ENCODE measurements around the gene SH3RF2.
"Not testable (repeated sequence)": the region's sequence is repeated elsewhere in the genome, so short reads cannot be mapped to it uniquely, and the experiment has no call there.

The SH3RF2 gene

GRCh38 chr5:145936401-145937131, at the start of gene SH3RF2:
Gene SH3RF2 (plus strand): TSS chr5:145936578. CDS start chr5:145937929, 1,351 bp downstream.
- no peak for DNase-seq (ENCODE audit: low read depth)

GRCh38 chr5:145887217-145887616, 49.2 kb upstream of the SH3RF2 start:
- no peak for DNase-seq (ENCODE audit: low read depth)

GRCh38 chr5:145887976-145888574, 48.3 kb upstream of the SH3RF2 start:
- no peak for DNase-seq (ENCODE audit: low read depth)

- DNase-seq (ENCODE audit: low read depth) = no peak
Measured at GRCh38 chr5:145889611-145890010, 46.8 kb upstream of the SH3RF2 start.

GRCh38 chr5:145891378-145891777, 45.0 kb upstream of the SH3RF2 start:
- DNase-seq (ENCODE audit: low read depth) = not testable (repeated sequence)

- DNase-seq (ENCODE audit: low read depth) = no peak
Measured at GRCh38 chr5:145898171-145898570, 38.2 kb upstream of the SH3RF2 start.

- DNase-seq (ENCODE audit: low read depth) = no peak
Measured at GRCh38 chr5:145902421-145902820, 34.0 kb upstream of the SH3RF2 start.

- no peak for DNase-seq (ENCODE audit: low read depth)
Measured at GRCh38 chr5:145903113-145903512, 33.3 kb upstream of the SH3RF2 start.

GRCh38 chr5:145903867-145904266, 32.5 kb upstream of the SH3RF2 start:
- DNase-seq (ENCODE audit: low read depth) = no peak

GRCh38 chr5:145904743-145905142, 31.6 kb upstream of the SH3RF2 start:
- DNase-seq (ENCODE audit: low read depth) = no peak

- DNase-seq (ENCODE audit: low read depth) = no peak
Measured at GRCh38 chr5:145906401-145906800, 30.0 kb upstream of the SH3RF2 start.

- no peak for DNase-seq (ENCODE audit: low read depth)
Measured at GRCh38 chr5:145908206-145908960, 28.0 kb upstream of the SH3RF2 start.

- no peak for DNase-seq (ENCODE audit: low read depth)
Measured at GRCh38 chr5:145911164-145911563, 25.2 kb upstream of the SH3RF2 start.

- no peak for DNase-seq (ENCODE audit: low read depth)
Measured at GRCh38 chr5:145912019-145912418, 24.4 kb upstream of the SH3RF2 start.

- no peak for DNase-seq (ENCODE audit: low read depth)
Measured at GRCh38 chr5:145912594-145912993, 23.8 kb upstream of the SH3RF2 start.

- no peak for DNase-seq (ENCODE audit: low read depth)
Measured at GRCh38 chr5:145913701-145914100, 22.7 kb upstream of the SH3RF2 start.

- DNase-seq (ENCODE audit: low read depth) = no peak
Measured at GRCh38 chr5:145915970-145916638, 20.3 kb upstream of the SH3RF2 start.

GRCh38 chr5:145917288-145917687, 19.1 kb upstream of the SH3RF2 start:
- no peak for DNase-seq (ENCODE audit: low read depth)

GRCh38 chr5:145918397-145918796, 18.0 kb upstream of the SH3RF2 start:
- no peak for DNase-seq (ENCODE audit: low read depth)

- DNase-seq (ENCODE audit: low read depth) = no peak
Measured at GRCh38 chr5:145919413-145919812, 17.0 kb upstream of the SH3RF2 start.

GRCh38 chr5:145920542-145921210, 15.7 kb upstream of the SH3RF2 start:
- no peak for DNase-seq (ENCODE audit: low read depth)

- no peak for DNase-seq (ENCODE audit: low read depth)
Measured at GRCh38 chr5:145921211-145921610, 15.2 kb upstream of the SH3RF2 start.

All from activated T-cell treated with anti-CD3 and anti-CD28 coated beads for 1 hour (primary cell).